GM12878 (cell line): Measurements from ENCODE around the gene KIF22. TPM values are rescaled to one million over a fixed set of nuclear protein-coding genes. Genes with fewer than 3 reads are reported as not detected.

ENCODE experiments used
- ATAC-seq: fragments of 200-7000 bp; cut with Tn5 transposase; 3 replicates; pipeline ENCODE4 v1.9.1; 2020; ENCODE audit warnings: mild to moderate bottlenecking, moderate library complexity
- BruUV-seq: library from RNA; stranded (reverse); fragments of 400-500 nt; replicated peaks from 2 replicates; lab custom pipeline; 2021; lab: Mats Ljungman, UMichigan
- CTCF ChIA-PET: fragments of 300-600 bp; sonication (Branson Sonifier 250); formaldehyde crosslinking; extraction: SDS; loops from one replicate; lab custom pipeline; 2021; ENCODE audit warnings: inconsistent platforms; lab: Yijun Ruan, JAX
- POLR2A ChIA-PET: fragments of 350-600 bp; formaldehyde crosslinking; extraction: SDS; loops from one replicate; lab custom pipeline; 2021; ENCODE audit warnings: inconsistent platforms; lab: Charles Lee
- RAD21 ChIA-PET: fragments of 300-600 bp; sonication (Branson Sonifier 250); formaldehyde crosslinking; loops from one replicate; lab custom pipeline; 2023; ENCODE audit warnings: antibody characterized with exemption; ENCODE audit not compliant: unreplicated experiment; lab: Charles Lee
- SMC1A ChIA-PET: fragments of 300-600 bp; sonication (Branson Sonifier 250); formaldehyde crosslinking; loops from one replicate; lab custom pipeline; 2023; ENCODE audit not compliant: unreplicated experiment, uncharacterized antibody; lab: Charles Lee
- DNase-seq: peaks from one replicate; pipeline ENCODE4 v3.0.0-alpha.2; 2011; ENCODE audit warnings: low read depth, low spot score
- FAIRE-seq: peaks from 3 replicates; lab custom pipeline; 2011; peaks lifted over from hg19 to GRCh38; lab: Jason Lieb, UNC
- H2AFZ ChIP-seq: 2 replicates; pipeline ENCODE4 v1.6.0; 2011; ENCODE audit warnings: low read depth, low read length, control low read depth; ENCODE audit not compliant: control insufficient read depth
- H3K27ac ChIP-seq: 2 replicates; pipeline ENCODE4 v1.5.1; 2011; ENCODE audit warnings: control low read depth; ENCODE audit not compliant: control insufficient read depth, insufficient read depth
- H3K27me3 ChIP-seq, 2 experiments: replicated peaks in 1 of 2; 2 replicates each; pipeline versions ENCODE4 v1.6.0 to v1.6.1; 2011; ENCODE audit warnings: low read length in 1 of 2; ENCODE audit not compliant: control insufficient read depth in 2 of 2, insufficient read depth in 2 of 2
- H3K36me3 ChIP-seq, 2 experiments: 2 replicates each; pipeline ENCODE4 v1.5.1; 2011; ENCODE audit warnings: low read length in 1 of 2; ENCODE audit not compliant: control insufficient read depth in 2 of 2, insufficient read depth in 2 of 2
- H3K4me1 ChIP-seq: 2 replicates; pipeline ENCODE4 v1.6.1; 2011; ENCODE audit warnings: mild to moderate bottlenecking, low read length, moderate library complexity, mixed read lengths; ENCODE audit not compliant: control insufficient read depth, insufficient read depth
- H3K4me2 ChIP-seq: 2 replicates; pipeline ENCODE4 v1.6.0; 2011; ENCODE audit warnings: control low read depth; ENCODE audit not compliant: control insufficient read depth, insufficient read depth
- H3K4me3 ChIP-seq: fragments of 200-600 bp; sonication (generic); 2 replicates; pipeline ENCODE4 v1.5.1; 2016
- H3K79me2 ChIP-seq: 2 replicates; pipeline ENCODE4 v1.6.0; 2011; ENCODE audit warnings: low read length; ENCODE audit not compliant: control insufficient read depth, insufficient read depth
- H3K9ac ChIP-seq: 2 replicates; pipeline ENCODE4 v1.8.0; 2011; ENCODE audit warnings: low read length, control low read depth, mixed read lengths; ENCODE audit not compliant: control insufficient read depth, insufficient read depth
- H3K9me3 ChIP-seq: replicated peaks from 3 replicates; pipeline ENCODE4 v1.5.1; 2011; ENCODE audit warnings: mild to moderate bottlenecking, low read length; ENCODE audit not compliant: control insufficient read depth, insufficient read depth
- H4K20me1 ChIP-seq: 2 replicates; pipeline ENCODE4 v1.6.0; 2011; ENCODE audit not compliant: control insufficient read depth, insufficient read depth
- BMI1 ChIP-seq: fragments of 450-650 bp; IDR thresholded peaks from 2 replicates; pipeline ENCODE4 v1.6.1; 2016; ENCODE audit warnings: mild to moderate bottlenecking, moderate library complexity, borderline replicate concordance
- EGR1 ChIP-seq, 2 experiments: IDR thresholded peaks; 1 replicate in 1 of 2; 2 replicates in 1 of 2; pipeline ENCODE4 v1.6.1; 2011 to 2012; ENCODE audit warnings: low read depth in 2 of 2, low read length in 2 of 2, borderline replicate concordance in 1 of 2, mild to moderate bottlenecking in 1 of 2, moderate library complexity in 1 of 2
- IRF3 ChIP-seq: fragments of 450-650 bp; IDR thresholded peaks from 2 replicates; pipeline ENCODE4 v1.6.1; 2014; ENCODE audit warnings: mild to moderate bottlenecking
- USF1 ChIP-seq: IDR thresholded peaks from 2 replicates; pipeline ENCODE4 v1.6.1; 2011; ENCODE audit warnings: borderline replicate concordance, low read depth, mild to moderate bottlenecking, moderate library complexity, mixed read lengths, low read length; ENCODE audit not compliant: insufficient read depth; ENCODE audit errors: extremely low read length
- WGBS: methylation state at CpG from one replicate; pipeline ENCODE4 v1.1.6; 2016; ENCODE audit warnings: low lambda C conversion rate; ENCODE audit not compliant: insufficient replicate concordance, insufficient coverage; ENCODE audit errors: missing lambda C conversion rate; 5-methylcytosine and 5-hydroxymethylcytosine counted together
- in situ Hi-C: fragments of 300-500 bp; cut with MboI; formaldehyde crosslinking; loops from 9 replicates; pipeline ENCODE4 v1.14.3; 2018; ENCODE audit warnings: mixed read lengths
- intact Hi-C: fragments of 100-400 bp; cut with micrococcal nuclease; formaldehyde crosslinking; loops from one replicate; pipeline ENCODE4 v1.14.2; 2022; ENCODE audit not compliant: unreplicated experiment
- polyA plus RNA-seq, 11 experiments: library from polyadenylated mRNA; depleted of rRNA in 4 of 11; unstranded in 6 of 11; stranded (reverse) in 5 of 11; fragments of >200 nt; fragmentation: Nextera tagmentation in 4 of 11; fragmentation: Illumina TruSeq in 1 of 11; extraction: Ambion mirVana in 4 of 11; extraction: Trizol in 1 of 11; gene quantifications; 1 replicate in 1 of 11; 2 replicates in 10 of 11; pipeline versions ENCODE4 v1.2.1 to v1.2.3, GENCODE V29; 2011 to 2016; ENCODE audit warnings: inconsistent platforms in 2 of 11, missing spikeins in 2 of 11, low read depth in 1 of 11
- total RNA-seq, 4 experiments: library from RNA; depleted of rRNA in 3 of 4; stranded (reverse); fragments of >200 nt in 3 of 4; fragmentation: Illumina TruSeq in 1 of 4; extraction: Trizol in 1 of 4; gene quantifications; 2 replicates each; pipeline versions ENCODE4 v1.2.1 to v1.2.3, GENCODE V29; 2013 to 2021
- TF ChIP-seq, protein P1 (sequence below): fragments of 450-650 bp; IDR thresholded peaks from 2 replicates; pipeline ENCODE4 v1.6.1; 2016; ENCODE audit warnings: mild to moderate bottlenecking

Gene KIF22
- total and polyA plus RNA-seq, 10 of the 15 experiments (the other 5 are each of a cell fraction or from before 2014, with no cell fraction given) = 7.6 to 158 (median 132) TPM

DNA sequence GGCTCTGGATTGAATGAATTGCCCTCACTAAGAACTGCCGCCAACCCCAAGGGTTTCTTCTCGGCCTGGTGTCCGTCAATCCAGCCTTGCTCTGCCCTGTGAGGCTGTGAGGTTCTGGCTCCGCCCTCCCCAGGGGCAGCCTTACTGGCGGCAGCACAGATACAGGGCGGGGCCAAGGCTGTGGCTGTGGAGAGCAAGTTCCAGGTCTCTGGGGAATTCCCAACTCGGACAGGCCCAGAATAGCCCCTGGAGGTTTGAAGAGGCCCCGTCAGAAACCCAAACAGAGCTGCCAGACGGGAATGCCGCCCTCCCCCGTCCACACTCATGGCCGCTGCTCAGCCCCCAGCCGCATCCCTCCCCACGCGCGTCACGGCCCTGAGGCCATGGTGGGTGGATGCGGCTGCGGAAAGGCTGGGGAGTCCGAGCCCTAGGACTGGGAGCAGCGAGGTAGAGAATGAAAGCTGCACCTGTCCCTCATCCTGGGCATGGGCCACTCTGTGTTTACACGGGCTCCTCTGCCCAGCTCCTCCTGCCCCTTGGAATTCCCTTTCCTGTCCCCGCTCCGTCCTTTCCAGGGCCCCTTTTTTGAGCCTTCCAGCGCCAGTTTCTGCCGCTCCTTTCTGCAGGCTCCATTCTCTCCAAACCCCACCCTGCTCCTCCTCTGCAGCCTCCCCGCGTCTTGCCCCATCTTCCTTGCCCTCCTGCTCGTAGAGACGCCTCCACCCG lies 20.8 kb downstream of the KIF22 start (continued):
- TF ChIP-seq, protein P1, sequence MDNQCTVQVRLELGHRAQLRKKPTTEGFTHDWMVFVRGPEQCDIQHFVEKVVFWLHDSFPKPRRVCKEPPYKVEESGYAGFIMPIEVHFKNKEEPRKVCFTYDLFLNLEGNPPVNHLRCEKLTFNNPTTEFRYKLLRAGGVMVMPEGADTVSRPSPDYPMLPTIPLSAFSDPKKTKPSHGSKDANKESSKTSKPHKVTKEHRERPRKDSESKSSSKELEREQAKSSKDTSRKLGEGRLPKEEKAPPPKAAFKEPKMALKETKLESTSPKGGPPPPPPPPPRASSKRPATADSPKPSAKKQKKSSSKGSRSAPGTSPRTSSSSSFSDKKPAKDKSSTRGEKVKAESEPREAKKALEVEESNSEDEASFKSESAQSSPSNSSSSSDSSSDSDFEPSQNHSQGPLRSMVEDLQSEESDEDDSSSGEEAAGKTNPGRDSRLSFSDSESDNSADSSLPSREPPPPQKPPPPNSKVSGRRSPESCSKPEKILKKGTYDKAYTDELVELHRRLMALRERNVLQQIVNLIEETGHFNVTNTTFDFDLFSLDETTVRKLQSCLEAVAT = no peak
- no peak for TF ChIP-seq IRF3

DNA sequence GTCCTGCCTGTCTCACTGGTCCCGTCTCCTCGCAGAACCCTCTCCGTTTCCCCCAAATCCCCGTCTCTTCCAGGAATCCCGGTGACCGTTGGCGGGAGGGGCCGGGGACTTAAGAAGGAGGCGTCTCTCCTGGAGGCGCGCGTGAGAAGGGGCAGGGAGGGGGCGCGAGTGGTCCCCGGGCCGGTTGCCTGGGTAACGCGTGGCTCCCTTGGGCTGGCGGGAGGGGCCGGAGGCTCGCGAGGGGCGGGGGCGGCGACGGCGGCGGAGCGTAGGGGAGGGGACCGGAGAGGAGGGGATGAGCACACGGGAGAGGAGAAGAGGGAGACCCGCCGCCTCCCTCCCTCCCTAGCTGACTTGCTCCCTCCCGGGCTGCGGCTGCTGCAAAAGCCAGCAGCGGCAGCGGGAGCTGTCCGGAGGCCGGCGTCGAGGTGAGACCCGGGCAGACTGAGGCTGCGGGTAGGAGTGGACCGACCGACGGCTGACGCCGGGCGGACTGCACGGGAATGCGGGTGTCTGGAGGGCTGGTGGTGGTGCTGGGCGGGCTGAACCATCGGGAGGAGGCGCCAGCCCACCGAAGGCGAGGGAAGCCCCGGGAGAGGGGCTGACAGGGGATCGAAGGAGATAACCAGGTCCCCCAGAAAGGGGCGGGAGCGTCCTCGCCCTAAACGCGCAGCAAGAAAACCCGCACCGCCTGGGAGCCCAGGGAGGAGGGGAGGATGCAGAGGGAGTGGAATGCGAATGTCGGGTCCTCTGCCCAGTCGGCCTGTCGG lies 21.5 kb downstream of the KIF22 start, which contains the start of gene PRRT2:
PRRT2 (plus strand) TSS at position 298 of the 770 bp plus-strand sequence. CDS start 862 bp downstream, outside the sequence.
- CTCF ChIA-PET = interaction anchor here (1.3 kb wide), 2 partner anchors 31 to 36 kb away, joined by 3 to 6 read pairs; no protein-coding TSS in a partner anchor

More for the DNA sequence above, 21.5 kb downstream of the KIF22 start, which contains the start of gene PRRT2:
- DNase-seq = no peak
- no peaks in the 10 kb centered on the region for H4K20me1 ChIP-seq
- H3K79me2 ChIP-seq = peaks cover 30% of the 10 kb centered on the region
- H3K4me1 ChIP-seq = peaks cover 30% of the 10 kb centered on the region
- in situ Hi-C loops = no loop called here
- H3K4me3 ChIP-seq = peak within 1 kb of the TSS; percentile 85
- peaks cover 7 to 13% of the 10 kb centered on the region in 2 experiments; a peak in 2 of 4 replicates for H3K36me3 ChIP-seq
- no peaks in the 10 kb centered on the region for H3K27me3 ChIP-seq
- no peaks in the 10 kb centered on the region for H3K9me3 ChIP-seq
- H3K9ac ChIP-seq = peak within 1 kb of the TSS; percentile 32; the same call in 1 of the 2 replicates
- H3K4me2 ChIP-seq = peak within 1 kb of the TSS; percentile 99
- 9% methylated on average over 42 of the region's 69 CpGs for WGBS
- SMC1A ChIA-PET = interaction anchor here (1.4 to 2.1 kb wide), 2 partner anchors 36 to 80 kb away, joined by 4 read pairs; no protein-coding TSS in a partner anchor
- TF ChIP-seq USF1 (no peak), EGR1 (IDR thresholded peaks at IDR 0.05; ENCODE audit: borderline replicate concordance in 1 of 2, low read depth in 2 of 2, low read length in 2 of 2) (peak in 1 of 2 experiments; percentile 64; a peak in 2 of 3 replicates), BMI1 (peak; percentile 64; the same call in 1 of the 2 replicates)
- TF ChIP-seq, all 136 proteins: peak for 2
- no TSS peak for BruUV-seq
- Histone ChIP-seq H2AFZ (no peak within 1 kb of the TSS), H3K27ac (no peak within 1 kb of the TSS)
- ChIA-PET POLR2A (interaction anchor here (0.6 to 1.7 kb wide), 4 partner anchors 8 to 59 kb away, joined by 3 to 9 read pairs (median 6); partner anchors contain the start of gene MVP), RAD21 (interaction anchor here (0.6 to 1.1 kb wide), 2 partner anchors 8 to 264 kb away, joined by 3 read pairs; partner anchors contain the start of gene MVP)
- ATAC-seq (0 out of 3 replicates have a peak, but pooled peaks have one; percentile 0), FAIRE-seq (no peak)
- intact Hi-C loops = no loop called here
